ENCODE measurements around the gene GGA2.
A peak's percentile ranks its signal among the peaks of the same experiment; 100 is the strongest.

DNA sequence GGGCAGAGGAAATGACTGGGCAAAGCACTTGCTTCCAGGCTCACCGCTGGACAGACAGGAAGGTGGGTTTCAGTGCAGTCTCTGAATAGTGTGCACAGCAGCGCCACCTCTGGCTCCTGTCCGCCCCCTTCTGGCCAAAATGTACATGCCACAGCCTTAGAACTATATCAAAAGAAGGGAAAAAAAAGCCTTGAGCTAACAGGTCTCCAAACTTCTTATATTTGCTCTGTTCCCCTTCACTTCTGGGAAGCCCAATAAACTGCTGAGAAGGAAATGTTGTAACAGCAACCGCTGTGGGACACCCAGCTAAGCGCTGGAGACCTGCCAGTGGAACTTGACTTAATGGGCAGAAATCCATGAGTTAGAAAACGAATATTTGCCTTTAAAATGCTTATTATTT, 74.8 kb downstream of the GGA2 start:
- no peak for TF ChIP-seq POLR2A (IDR thresholded peaks at IDR 0.05)
- TF ChIP-seq, protein P1, sequence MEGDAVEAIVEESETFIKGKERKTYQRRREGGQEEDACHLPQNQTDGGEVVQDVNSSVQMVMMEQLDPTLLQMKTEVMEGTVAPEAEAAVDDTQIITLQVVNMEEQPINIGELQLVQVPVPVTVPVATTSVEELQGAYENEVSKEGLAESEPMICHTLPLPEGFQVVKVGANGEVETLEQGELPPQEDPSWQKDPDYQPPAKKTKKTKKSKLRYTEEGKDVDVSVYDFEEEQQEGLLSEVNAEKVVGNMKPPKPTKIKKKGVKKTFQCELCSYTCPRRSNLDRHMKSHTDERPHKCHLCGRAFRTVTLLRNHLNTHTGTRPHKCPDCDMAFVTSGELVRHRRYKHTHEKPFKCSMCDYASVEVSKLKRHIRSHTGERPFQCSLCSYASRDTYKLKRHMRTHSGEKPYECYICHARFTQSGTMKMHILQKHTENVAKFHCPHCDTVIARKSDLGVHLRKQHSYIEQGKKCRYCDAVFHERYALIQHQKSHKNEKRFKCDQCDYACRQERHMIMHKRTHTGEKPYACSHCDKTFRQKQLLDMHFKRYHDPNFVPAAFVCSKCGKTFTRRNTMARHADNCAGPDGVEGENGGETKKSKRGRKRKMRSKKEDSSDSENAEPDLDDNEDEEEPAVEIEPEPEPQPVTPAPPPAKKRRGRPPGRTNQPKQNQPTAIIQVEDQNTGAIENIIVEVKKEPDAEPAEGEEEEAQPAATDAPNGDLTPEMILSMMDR (IDR thresholded peaks at IDR 0.05), result peak; percentile 44 to 72 (median 62)
